Measurements from ENCODE around the gene CORO6.
A peak's percentile ranks its signal among the peaks of the same experiment; 100 is the strongest.
"Not testable (repeated sequence)": the region's sequence is repeated elsewhere in the genome, so short reads cannot be mapped to it uniquely, and the experiment has no call there.

The CORO6 gene

DNA sequence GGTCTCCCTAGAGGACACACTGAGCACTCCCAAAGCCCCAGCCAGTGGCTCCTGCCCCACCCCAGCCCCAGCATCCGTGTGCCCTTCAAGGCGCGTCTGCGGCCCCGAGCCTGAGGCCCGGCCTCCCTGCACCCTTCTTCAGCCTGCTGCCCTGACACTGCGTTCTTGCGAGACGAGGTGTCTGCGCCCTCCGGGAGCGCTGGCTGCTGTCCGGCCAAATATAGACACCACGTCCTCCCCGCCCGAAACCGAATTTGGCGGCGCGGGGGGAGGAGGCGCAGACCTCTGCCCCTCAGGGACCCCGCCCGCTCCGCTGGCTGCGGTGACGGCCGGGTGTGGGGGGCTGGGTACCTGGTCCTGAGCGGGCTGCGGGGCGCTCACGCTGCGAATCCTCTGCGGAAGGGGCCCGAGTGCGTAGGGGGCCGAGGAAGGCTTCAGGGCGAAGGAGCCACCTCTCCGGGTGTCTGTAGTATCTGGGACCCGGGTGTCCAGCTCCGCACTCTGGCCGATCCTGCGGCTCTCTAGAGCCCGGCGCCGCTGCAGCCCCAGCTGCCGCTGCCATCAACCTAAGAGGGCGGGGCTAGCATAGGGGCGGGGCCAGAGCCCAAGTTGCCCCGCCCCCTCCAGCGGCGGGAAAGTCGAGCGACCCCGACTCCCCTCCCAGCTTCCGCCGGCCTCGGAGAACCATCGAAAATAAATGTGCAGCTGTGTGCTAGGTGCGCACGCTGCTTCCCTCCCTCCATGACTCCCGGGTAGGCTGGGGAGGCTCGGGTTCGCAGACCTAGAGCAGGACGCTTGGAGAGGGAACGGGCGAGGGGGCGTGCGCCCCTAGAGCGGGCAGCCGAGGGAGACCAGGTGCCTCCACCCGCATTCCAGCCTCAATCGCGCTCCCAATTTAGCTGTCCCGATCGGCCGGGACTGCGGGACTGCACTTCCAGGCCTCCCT lies at the start of gene CORO6:
CORO6 (minus strand) TSS at position 576 of the 946 bp plus-strand sequence. CDS start 1,491 bp downstream, outside the sequence.
- DNase-seq (ENCODE audit: low read depth in 3 of 3): peak in 2 of 3 experiments; percentile 53 to 69

DNA sequence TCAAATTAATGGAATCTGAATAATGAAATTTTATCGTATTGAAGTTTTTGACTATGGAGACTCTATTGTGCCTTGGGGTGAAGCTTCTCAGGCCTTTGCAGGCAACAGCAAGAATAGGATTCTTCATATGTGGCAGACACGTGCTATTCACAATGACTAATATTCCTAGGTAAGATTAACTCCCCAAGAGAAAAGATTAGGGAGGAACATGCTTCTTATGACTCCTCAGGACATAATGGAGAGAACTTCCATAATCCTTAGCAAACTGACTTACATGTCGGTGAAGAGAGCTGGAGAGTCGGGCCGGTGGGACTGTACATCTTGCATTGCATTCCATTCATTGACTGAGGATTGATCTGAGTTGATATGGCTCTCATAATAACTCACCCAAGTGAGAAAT lies 48.9 kb upstream of the CORO6 start:
- no peak for DNase-seq (ENCODE audit: low read depth in 3 of 3)

DNA sequence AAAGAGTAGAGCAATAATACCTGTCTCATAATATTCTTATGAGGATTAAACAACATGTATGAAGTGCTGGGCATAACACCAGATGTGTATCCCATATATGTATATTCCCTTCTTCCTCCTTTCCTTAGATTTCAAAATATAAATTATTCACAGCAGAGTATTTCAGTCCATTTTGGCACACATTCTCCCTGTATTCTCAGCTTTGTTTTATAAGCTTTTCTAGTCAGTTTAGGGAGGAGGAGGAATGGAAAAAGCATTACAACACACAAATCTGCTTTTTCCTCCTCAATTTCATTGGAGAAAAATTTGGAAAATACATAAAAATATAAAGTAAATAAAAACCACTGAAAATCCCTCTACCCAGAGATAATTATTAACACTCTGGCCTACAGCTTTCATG lies 46.6 kb upstream of the CORO6 start:
- DNase-seq (ENCODE audit: low read depth in 3 of 3): no peak

DNA sequence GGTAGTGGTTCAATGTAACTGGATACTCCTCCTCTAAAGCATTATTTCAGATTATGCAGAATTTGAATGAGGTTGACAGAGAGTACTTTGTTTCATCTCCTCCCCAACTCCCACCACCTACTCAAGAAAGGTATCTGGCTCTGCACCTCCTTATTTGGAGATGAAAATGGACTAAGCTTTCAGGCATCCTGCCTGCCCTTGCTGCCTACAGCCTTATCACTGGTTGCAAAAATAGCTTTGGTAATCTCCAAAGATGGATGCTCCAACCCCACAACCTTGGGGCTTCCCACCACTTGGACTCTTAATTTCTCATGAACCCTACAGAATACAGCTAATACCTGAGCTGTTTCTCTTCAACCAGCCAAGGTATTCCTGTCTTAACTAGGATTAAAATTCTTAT lies 45.3 kb upstream of the CORO6 start:
- DNase-seq (ENCODE audit: low read depth in 3 of 3): no peak

DNA sequence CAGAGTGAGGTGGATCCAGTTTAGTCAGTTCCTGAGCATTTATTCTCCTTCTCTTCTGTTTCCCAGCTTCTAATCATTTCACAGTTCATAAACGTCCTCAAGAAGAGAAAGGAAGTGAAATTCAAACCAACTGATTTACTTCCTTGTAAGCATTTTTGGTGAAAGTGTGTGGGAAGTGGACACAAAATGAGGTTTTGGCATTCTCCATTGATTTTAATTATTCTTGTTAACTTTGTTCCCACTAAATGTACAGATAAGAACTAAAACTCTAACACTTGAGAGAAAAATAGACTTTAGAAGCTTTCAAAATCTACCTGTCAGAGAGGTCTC lies 42.7 kb upstream of the CORO6 start:
- no peak for DNase-seq (ENCODE audit: low read depth in 3 of 3)

DNA sequence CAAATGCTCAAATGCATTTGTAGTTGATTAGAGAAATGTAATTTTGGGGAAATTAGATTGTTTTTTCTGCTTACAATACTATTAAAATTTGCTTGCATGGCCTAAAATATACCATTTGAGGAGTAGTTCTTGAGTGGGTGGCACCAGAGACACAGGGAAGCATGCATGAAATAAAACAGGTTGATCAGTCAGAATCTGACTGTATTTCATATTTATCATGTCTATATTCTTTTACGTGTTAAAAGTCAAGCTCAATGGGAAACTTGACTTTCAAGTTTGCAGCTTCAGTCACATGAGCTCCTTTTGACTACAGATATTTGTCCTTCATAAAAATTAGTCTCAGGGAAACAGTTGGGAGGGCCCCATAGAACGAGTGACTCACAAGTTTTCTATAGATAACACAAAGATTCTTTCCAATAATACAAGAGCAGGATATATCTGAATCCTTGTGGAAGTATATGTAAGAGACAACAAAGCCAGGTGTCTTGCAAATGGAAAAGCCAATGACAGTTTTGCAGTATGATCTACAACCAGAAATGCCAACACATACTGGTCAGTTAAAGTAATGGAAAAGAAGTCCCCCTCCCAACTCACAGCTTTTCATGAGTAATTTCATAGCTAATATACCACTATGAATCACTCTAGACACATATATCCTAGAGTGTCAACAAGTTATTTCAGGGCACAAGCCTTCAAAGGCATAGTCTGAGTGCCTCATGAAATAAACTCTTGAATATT lies 42.2 kb upstream of the CORO6 start:
- no peak for DNase-seq (ENCODE audit: low read depth in 3 of 3)

DNA sequence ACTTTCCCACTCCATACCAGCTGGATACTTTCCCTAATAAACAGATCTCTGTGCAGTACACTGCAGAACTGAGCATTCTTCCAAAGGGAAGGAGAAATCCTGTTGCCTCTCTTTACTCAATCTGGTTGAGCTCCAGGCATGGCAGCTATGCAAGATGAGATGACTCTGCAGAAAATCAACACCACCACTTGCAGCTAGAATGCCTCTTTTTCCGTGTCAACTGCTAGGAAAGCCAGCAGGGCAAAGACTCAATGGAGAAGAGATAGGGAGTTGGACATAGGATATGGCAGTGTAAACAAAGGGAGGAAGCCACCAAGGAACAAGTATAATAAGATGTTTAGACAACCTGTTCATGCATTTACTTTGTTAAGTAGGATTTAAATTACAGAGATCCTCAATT lies 40.4 kb upstream of the CORO6 start:
- DNase-seq (ENCODE audit: low read depth in 3 of 3): no peak

DNA sequence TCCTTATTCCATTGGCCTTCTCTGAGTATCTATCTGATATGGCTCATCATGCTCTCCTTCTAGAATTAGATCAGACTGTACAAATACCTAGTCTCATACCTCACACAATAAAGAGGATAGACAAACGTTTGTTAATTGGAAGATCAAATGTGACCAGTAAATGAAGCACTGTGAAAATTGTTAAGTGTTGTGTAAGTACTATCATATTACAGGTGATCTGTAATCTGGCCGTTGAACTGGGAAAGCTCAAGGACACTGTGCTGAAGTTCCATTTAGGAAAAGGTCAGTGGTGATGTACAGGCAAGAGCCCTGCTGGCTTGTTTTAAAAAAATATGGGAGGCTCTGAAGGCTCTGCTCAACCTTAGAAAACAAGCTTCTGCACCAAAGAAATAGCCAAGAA lies 38.5 kb upstream of the CORO6 start:
- no peak for DNase-seq (ENCODE audit: low read depth in 3 of 3)

DNA sequence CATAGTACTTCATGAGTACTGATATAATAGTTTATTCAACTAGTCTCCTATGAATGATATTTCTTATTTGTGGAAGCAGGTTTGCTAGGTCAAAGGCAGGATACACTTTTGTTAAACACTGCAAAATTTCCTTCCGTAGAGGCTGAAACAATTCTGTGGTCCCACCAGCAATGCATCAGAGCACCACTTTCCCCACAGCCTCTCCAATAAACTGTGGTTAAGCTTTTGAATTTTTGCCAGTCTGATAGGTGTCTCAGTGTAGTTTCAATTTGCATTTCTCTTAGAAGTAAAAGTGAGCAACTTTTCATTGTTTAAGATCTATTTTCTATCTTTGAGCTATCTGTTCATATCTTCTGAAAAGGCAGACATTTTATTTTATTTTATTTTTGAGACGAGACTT lies 36.4 kb upstream of the CORO6 start:
- no peak for DNase-seq (ENCODE audit: low read depth in 3 of 3)

DNA sequence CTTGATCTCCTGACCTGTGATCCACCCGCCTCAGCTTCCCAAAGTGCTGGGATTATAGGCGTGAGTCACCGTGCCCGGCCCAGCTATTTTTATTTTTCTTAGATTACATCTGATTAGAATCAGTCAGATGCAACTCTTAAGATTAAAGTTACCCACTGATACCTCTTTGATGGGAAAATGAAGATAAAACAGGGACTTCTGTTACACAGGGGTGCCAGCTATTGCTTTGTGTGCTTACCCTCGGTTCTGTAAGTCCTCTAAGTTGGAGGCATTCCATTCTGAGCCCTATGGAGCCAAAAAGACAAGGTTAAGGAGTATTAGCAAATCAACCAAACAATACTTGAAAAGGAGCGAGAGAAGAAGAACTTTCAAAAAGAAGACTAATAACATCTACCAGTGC lies 32.6 kb upstream of the CORO6 start:
- DNase-seq (ENCODE audit: low read depth in 3 of 3): no peak

DNA sequence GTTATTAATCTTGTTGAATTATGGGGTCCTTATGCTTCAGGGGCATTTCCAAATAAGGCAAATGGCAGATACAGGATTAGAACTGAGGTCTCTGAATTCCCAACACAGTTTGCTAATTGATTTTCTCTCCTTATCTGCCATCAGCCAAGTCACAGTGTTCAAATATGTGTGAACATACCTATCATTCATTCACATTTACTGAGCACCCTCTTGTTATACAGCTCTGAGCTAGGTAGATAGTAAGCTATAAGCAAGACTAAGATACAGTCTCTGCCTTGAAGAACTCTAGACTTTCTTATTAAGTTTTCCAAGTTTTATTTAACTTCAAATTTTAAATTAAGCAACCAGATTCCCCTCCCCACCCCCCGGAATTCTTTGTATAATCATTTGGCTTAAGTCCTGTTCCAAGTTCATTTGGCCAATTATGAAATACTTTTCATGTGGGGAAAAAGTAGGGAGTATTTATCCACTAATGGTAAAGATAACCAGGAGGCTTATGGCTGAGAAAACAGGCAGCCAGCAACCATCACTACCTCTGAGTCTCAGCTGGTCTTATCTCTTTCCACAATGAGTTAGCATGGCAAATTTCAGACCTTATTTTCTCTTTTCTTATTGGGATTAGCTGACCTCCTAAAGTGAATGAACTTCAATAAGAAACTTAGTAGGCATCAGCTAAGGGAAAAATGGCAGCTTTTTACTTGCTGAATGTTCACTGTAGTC lies 31.4 kb upstream of the CORO6 start:
- no peak for DNase-seq (ENCODE audit: low read depth in 3 of 3)

DNA sequence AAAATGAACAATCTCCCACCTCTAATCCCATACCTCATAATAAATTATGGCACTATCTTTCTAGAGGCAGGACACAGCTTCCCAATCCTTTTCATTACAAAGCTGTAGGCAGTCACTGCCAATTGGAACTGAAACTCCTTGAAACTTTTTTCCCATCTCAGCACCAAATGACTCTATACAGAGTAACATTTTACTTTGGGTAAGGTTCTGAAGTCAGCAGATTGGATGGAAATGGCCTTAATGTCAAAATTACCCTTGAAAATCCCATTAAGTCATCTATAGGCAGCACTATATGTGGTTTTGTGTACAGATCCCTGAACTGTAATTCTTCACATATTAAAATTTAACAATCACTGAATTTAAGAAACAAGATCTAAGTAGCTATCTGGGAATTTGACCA lies 30.3 kb upstream of the CORO6 start:
- no peak for DNase-seq (ENCODE audit: low read depth in 3 of 3)

DNA sequence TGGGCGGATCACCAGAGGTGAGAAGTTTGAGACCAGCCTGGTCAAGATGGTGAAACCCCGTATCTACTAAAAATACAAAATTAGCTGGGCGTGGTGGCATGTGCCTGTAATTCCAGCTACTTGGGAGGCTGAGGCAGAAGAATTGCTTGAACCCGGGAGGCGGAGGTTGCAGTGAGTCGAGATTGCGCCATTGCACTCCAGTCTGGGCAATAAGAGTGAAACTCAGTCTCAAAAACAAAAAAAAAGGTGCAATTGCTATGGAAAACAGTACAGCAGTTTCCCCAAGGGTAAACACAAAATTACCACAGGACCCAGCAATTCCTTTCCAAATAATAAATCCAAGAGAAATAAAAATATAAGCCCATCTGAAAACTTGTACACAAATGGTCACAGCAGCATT lies 29.2 kb upstream of the CORO6 start:
- not testable (repeated sequence) for DNase-seq (ENCODE audit: low read depth in 3 of 3)

DNA sequence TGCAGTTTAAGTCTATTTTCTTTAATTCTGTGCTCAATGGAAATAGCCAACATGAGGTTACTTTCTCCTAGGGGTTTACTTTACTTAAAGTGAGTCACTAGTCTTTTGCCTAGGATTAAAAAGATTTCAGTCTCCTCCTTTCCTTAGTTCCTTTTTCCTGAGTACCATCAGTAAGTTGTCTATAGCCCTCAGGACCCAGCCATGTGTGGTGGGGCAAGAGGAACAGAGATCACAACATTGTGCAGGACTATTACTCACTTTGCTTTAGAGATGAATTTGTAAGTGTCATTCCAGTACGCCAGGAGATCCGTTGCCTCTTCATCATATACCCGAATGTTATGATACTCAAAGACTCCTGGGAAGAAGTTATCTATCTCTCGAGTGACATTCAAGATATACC lies 27.7 kb upstream of the CORO6 start:
- DNase-seq (ENCODE audit: low read depth in 3 of 3): no peak

DNA sequence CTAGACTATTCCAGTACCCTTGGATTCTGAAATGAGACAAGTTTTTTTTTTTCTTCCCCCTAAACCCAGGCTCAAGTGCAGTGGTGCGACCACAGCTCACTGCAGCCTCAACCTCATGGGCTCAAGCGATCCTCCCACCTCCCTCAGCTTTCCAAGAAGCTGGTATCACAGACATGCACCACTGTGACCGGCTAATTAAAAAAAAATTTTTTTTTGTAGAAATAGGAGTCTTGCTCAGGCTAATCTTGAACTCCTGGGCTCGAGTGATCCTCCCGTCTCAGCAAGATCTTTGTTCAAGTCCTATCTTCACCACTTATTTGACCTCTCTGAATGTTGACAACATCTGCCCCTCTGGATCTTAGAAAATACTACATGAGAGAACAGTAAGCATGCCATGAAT lies 26.6 kb upstream of the CORO6 start:
- DNase-seq (ENCODE audit: low read depth in 3 of 3): no peak

DNA sequence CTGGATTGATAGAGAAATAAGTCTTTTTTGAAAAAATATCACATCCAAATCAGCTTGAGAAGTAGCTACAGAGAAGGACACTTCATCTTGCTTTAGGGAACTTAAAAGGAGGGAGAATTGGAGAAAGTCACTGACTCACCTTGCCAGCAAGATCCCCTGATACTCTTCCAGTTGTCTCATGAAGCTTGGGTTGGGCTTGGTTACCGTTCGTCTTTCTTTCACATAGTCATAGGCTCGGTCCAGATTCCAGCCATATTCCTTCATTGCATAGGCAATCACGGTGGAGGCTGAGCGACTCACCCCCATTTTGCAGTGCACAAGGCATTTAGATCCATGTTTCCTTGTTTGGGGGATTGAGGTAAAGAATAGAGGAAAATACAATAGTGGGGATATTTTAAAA lies 25.3 kb upstream of the CORO6 start:
- DNase-seq (ENCODE audit: low read depth in 3 of 3): no peak

DNA sequence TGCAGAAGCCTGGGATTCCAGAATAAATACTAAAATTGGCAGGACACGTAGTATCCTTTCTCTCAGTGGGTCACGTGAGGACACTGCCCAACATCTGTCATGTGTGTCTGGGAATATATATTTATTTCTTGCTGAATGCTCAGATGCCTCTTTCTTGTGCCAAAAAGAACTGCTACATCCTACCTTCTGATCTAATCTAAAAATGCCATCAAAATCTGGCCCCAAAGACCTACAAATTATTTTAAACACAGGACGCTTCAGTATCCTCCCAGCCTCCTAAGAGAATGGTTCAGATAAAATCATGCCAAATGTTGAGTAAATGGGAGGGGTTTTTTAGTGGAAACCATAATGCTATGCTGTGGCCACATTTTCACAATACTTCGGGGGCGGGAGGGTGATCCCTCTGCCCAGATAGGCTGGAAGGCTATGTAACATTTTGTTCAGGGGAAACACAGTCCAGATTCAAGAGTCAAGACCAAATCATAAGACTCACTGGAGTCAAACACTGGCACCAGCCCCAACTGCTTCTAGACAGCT lies 22.9 kb upstream of the CORO6 start:
- no peak for DNase-seq (ENCODE audit: low read depth in 3 of 3)

DNA sequence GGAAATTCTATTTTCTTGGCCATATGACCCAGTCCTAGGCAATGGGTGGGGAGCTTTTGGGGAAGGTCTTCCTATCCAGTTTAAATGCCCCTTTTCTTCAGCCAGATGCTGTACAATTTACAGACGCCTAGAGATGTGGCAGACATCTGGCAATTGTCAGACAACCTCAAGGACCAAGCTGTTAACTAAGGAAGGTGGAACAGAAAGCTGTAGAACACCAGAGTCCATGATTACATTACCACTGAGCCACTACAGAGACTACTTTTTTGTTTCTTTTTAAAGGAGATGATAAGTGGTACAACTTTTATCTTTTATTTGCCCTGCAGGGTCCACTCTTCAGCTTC lies 21.1 kb upstream of the CORO6 start:
- no peak for DNase-seq (ENCODE audit: low read depth in 3 of 3)

DNA sequence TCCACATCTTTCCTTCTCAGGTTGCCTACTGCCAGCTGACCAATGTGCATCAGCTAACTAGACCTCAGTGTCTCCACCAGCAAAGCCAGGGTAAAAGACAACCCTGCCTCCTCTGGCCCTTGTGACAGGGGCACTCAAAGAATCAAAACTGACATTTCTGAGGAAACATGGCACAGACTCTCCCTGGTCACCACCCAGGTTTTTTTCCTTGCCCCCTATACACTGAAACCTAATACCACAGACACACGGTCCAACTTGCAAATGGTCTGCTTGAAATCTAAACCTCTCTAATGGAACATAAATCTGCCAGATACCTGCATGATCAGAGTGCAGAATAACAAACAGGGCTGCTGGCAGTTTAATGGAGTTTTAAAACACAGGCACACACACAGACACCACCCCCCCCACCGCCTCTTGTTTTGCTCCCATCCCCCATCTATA lies 19.5 kb upstream of the CORO6 start:
- DNase-seq (ENCODE audit: low read depth in 3 of 3): no peak

DNA sequence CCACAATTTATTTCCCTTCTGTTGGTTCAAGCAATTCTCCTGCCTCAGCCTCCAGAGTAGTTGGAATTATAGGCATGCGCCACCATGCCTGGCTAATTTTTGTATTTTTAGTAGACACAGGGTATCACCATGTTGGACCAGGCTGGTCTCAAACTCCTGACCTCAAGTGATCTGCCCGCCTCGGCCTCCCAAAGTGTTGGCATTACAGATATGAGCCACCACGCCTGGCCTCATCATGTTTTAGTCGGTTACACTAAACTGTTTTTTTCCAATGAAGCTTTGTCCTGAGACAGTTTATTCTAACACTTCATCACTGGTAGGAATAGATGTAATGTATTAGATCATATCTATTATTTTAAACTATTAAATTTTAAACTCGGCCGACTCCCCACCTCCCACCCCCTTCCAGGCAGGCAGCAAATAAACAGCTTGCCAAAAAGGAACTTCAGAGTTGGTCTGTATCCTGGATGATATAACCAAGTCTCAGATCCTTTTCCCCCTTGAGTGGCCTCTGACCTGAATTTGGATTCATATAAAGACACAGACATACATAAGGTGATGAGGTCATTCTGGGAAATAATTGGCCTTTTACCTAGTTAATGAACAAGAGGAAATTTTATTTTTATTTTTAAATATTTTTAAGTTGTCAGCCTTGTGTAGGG lies 18.4 kb upstream of the CORO6 start:
- DNase-seq (ENCODE audit: low read depth in 3 of 3): no peak

DNA sequence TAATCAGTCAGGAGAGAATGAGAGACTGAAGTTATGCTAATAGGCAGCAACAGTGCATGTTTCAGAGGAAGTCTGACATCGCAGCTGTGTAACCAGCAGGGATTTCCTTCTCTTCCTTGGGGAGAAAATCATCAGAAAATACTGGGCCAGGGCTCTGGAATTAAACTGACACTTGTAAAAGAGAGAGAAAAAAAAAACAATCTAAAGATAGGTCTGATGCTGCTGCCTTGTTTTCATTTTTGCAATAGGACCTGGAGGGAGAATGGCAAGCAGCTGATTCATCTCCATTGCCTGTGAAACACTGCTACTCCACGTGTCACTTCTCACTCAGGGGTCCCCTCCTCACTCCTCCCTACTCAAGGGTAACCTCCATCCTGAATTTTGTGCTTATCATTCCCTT lies 17.7 kb upstream of the CORO6 start:
- no peak for DNase-seq (ENCODE audit: low read depth in 3 of 3)

DNA sequence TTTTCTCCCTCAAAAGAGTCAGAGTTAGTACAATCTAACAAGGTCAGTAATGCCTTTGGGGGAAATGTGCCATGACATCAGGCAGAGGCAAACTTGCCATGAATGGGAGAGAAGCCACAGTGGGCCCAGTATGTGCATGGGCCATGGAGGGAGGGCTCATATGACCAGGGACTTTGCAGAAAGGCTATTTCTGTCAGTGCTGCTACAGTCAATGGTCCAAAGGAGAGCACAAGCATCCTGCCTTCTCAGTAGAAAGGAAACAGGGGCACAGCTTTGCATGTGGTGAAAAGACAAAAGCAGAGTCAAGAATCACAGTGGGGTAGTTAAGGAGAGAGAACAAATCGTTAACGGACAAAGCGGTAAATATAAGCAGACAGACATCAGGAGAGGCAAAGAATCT lies 11.2 kb upstream of the CORO6 start:
- DNase-seq (ENCODE audit: low read depth in 3 of 3): no peak

Measured in stimulated activated CD4-positive, alpha-beta T cell treated with anti-CD3 and anti-CD28 coated beads, TNF-alpha, amount 100 ng/mL, for 24 hours (primary cell).